DMS53 treated with DMSO at 0.1 percent for 48 hours (cell line): ENCODE measurements around the gene RIT2.
"Not testable (repeated sequence)": the region's sequence is repeated elsewhere in the genome, so short reads cannot be mapped to it uniquely, and the experiment has no call there.

Experiments used
- DNase-seq: peaks from one replicate; lab custom pipeline; 2025; ENCODE audit not compliant: unreplicated experiment; lab: John Stamatoyannopoulos, UW

RIT2 gene

DNA sequence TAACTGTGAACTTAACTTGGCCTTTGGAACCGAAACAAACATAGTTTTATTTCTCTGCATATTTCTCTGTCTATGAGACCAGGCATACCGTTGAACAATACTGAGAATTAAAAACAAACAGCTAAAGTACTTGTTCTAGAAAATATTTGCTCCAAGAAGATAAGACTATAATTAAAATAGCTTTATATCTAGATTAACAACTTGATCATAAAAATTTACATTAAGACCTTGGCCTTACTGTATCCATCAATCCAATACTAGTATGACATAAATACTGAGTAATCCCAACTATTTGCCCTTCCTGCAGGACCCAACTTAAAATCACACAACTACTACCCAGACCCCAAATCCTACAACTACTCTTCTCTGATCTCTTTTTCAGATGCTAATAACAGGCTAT is 260.9 kb downstream of the RIT2 start:
- no peak for DNase-seq

DNA sequence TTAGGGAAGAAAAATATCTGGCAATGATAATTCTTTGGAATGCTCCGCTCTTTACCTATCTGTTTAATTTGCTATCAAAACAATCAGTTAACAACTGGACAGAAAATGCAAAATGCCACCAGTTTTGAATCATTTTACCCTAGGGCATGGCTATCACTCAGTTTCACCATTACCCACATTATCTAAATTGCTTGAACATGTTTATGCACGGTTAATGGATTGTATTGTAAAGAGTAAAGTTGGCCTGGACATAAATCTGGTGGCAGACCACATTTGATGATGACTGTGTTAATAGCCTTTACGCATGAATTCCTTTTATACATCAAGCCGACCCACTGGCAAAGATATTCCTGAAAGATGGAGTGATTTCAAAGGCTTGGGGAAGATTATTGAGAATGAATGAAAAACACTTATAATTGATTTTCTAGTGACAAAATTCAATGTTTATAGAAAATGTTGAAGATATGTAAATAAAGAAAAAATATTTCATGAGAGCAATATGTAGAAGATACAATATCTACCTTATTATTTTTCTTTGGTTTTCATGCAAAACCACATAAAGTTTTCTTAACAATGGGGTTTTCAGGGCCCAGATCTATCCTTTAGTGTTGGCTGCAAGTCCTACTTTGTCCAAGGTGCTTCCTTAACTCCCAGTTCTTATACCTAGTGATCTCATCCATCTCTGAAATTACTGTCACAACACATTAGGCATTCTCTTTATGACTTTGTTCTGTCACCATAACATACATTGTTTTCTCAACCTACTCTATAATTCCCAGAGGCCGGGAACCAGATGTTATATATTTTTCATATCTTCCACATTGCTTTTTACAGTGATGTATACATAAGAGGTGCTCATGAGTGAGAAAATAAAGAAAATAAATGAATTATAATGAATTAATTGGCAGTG is 265.1 kb downstream of the RIT2 start:
- DNase-seq = no peak

DNA sequence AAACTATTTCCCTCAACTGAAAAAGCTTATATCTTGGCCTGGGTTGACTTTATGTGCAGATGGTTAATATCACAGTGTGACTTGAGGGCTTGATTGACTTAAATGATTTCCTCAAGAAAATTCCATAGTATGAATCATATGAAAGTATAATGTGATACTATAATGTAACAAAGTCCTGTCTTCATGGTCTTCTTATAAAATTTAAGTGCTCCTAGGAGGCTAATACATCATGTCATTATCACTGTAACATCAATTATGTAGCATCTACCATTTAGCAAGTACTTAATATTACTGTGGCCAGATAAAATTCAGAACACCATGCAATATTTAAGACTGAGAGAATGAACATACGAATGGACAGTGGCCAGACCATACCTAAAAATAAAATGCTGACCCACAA is 276.1 kb downstream of the RIT2 start:
- no peak for DNase-seq

DNA sequence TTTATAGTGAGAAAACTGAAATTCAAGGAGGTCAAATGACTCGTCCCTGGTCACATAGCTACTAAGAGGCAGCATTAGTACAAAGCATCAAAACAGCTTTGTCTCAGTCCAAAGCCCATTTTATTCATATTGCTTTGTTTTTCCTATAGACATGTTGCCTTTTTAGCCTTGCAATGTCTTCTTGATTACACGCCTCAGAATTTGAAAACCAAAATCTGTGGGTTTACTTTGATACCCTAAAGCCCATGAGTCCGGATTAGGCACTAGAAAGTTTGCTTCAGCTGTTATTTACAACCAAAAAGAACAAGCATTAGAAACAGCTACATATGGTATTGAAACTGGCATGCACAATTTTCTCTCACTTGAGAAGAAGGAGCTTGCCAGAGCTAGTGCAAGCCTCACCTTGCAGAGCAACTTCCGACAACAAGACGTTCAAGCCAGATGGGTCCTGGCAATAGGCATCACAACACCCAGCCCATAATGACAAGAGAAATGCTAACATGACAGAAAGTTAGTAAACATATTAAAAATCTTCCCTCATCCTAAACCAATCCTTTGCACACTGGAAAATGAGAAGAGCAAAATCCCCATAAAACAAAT is 276.8 kb downstream of the RIT2 start:
- no peak for DNase-seq

DNA sequence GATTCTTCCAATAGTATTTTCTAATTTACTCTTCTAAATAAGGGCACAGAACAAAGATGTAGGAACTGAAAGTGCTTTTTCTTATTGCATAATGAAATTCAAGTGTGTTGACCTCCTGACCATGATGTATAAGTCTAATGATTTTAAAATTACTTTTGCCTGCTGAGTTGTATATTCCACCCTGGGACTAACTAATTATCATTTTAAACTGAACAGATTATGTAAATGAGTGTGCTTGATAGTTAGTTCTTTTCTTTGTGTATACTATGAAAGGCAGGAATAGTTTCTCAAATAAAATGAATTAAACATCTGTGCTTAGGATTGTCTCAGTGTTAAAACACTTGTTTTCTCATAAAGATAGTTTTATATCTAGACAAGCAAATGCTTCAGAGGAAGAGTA is 284.5 kb downstream of the RIT2 start:
- DNase-seq = no peak

DNA sequence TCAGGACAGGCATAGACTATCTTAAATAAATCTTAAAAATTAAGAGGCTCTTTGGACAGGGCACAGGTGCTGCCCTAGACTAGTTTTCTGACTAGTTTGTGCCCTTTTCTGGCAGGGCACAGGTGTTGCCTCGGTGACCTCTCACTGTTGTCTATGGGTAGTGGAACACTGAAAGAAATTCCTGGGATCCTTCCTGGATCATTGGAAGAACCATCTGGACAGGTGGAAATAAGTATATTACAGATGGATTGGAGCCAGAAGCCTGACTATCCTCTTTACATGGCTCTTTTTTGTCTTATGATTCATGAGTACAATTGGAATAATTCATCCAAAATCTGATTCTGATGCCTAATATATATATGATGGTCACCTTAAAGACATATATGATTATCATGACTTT is 286.6 kb downstream of the RIT2 start:
- no peak for DNase-seq

DNA sequence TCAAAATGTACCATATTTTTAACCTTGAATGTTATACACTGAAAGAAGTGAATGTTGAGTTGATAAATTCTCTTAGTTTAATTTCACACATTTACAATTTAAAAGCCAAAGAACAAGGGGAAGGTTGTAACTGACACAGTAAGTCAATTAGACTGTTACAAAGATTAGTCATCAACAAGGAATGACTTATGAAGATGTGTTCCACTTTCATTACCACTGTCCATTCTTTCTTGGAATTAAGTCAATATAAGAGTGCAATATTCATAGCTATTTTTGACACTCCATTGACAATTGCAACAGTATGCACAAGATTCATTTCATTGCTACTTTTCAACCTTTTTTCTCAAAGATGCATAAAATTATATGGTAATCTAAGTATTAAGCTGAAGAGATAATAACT is 291.3 kb downstream of the RIT2 start:
- DNase-seq = no peak

DNA sequence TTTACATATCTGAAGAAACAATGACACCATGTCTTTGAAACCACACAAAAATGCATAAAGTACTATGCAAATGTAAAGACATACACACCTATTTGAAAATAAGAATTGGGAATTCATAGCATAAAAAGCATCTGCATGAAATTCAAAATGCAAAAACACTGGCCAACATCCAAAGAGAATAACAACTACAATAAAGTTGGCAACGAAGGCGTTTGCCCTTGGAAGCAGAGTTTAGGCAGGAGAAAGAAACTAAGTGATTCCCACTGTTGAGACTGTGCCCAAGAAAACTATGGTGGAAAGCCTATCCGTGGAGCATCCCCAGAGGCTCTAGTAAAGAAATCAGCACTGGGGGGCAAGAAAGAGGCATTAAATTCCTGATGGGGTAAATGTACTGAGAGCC is 292.8 kb downstream of the RIT2 start:
- no peak for DNase-seq

DNA sequence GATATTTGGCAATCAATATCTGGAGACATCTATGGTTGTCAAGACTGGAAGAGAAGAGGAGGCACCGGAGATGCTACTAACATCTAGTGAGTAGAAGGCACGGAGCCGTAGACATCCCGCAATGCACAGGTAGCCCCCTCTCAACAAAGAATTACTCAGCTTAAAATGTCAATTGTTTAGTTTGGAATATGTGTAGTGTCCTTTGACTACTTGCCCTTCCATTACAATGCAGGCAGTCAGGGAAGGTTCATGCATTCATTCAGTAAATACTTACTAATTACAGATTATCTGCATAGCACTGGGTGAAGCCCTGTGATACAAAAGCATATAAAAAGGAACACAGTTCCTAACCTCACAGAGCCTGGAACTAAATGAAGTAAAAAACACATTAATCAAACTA is 294.0 kb downstream of the RIT2 start:
- DNase-seq = no peak

DNA sequence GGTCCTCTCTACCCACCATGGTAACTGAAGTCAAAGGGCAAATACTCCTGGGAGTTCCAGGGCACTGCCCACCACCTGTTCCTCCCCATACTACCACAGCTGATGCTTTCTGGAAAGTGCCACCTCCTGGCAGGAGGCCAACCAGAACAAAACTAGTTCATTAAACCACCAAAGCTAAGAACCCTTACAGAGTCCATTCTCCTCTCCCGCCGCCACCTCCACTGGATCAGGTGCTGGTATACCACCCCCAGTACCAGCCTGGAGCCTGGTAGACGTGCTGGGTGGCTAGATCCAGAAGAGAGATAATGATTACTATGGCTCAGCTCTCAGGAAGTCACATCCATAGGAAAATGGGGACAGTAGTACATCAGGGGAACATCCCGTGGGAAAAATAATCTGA is 300.9 kb downstream of the RIT2 start:
- no peak for DNase-seq

DNA sequence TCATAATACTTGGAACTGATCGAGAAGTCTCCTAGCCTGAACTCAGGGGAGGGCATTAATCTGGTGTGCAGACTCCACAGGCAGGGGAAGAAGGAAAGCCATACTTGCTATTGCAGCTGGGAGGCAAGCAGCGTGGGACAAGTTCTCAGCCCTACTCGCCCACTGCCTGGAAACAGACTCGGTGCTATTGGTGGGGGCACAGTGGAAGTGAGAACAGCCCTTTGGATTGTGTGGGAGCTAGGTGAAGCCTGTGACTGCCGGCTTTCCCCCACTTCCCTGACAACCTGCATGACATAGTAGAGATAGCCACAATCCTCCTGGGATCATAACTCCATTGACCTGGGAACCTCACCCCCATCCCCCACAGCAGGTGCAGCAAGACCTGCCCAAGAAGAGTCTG is 301.3 kb downstream of the RIT2 start:
- DNase-seq = no peak

DNA sequence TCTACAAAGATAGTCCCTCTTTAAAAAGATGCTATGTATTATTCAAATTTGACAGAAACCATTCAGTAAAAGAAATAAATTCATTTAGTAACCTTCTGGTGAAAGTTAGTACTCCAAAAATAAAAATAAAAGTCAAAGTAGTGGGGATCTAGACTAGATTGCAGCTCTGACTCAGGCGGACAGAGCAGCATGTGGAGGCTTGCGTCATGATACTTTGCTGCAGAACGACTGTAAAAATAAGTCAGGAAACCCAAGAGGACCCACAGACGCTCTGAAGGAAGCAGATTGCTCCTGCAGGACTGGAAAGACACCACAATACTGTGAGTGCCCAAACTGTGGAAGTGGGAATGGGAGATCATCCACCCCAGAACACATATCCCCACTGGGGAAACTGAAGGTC is 301.9 kb downstream of the RIT2 start:
- no peak for DNase-seq

DNA sequence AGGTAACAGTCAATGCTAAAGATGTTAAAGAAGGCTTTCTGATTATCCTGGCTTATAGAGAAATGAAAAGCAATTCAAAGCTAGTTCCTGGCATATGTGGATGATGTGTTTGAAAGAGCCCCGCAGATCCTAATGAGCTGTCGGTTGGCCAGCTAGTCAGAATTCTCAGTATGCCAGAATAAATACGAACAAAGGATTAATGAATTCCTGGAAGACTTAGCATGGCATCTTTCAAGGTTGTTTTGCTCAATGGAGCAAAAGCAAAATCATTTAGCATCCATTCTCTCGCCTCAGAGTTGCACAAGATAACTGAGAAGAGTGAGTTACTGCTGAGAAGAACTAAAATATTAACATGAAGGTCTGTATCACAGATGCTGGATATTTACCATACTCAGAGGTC is 307.6 kb downstream of the RIT2 start:
- DNase-seq = no peak

DNA sequence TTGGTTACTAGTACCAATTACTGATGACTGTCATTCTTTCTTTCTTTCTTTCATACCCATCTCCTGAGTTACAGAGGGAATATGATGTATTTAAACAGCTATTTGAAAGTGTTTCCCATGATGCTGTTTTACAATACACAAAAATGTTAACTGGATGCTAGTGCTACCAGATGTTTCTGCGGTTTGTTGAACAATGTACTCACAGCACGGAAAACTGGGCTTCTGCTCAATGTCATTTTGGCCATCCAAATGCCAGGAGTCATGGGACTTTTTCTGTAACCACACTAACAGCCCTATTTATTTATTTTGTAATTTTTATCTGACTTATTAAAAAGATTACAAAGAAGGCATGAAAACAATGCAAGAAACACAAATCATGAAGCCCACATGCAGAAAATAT is 313.8 kb downstream of the RIT2 start:
- DNase-seq = no peak

DNA sequence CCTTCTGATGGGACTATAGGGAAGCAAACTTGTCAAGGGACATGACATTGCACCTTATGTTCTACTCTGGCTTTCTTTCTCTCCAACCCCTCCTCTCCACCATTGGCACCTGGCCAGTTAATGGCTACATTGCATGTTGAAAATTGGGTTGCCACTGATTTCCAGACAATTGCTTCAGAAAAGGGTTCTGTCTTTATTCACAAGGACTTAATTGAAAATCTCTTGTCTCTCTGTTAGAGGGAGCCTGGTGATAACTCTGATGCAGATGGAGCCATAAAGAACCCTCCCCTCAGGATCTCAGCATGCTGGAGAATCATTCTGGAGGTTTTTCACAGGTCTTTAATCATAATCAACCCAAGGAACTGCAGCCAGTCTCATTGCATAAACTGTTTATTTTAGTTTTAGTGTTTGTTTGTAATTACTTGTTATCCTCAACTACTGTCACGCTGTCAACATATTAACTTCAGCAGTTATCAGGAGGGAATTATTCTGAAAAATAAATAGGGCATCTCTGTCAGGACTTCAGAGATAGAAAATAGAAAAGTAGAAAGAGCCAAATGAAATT is 316.8 kb downstream of the RIT2 start:
- no peak for DNase-seq

DNA sequence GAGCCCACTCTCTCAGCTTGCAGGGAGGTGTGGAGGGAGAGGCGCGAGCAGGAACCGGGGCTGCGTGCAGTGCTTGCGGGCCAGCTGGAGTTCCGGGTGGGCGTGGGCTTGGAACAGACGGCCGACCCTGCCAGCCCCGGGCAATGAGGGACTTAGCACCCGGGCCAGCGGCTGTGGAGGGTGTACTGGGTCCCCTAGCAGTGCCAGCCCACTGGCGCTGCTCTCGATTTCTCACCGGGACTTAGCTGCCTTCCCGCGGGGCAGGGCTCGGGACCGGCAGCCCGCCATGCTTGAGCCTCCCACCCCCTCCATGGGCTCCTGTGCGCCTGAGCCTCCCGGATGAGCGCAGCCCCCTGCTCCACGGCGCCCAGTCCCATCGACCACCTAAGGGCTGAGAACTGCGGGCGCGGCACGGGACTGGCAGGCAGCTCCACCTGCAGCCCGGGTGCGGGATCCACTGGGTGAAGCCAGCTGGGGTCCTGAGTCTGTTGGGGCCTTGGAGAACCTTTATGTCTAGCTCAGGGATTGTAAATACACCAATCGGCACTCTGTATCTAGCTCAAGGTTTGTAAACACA is 320.2 kb downstream of the RIT2 start:
- not testable (repeated sequence) for DNase-seq

DNA sequence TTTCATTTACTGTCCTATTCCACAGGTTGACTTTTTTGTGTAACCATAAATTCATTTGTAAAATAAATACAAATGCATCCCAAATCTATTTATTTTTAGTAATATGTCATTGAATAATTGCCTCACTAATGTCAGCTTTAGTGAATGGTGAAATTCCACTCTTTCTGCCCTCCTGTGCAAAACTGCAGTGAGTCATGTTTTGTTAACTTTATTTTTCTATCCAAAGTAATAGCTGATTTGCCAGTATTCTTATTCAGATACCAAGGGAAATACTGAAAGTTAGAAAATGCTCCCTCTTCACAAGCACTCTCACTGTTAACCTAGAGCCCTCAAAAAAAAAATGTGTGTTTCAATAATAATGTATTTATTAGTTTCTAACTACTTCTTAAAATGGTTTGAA is 322.8 kb downstream of the RIT2 start:
- no peak for DNase-seq

DNA sequence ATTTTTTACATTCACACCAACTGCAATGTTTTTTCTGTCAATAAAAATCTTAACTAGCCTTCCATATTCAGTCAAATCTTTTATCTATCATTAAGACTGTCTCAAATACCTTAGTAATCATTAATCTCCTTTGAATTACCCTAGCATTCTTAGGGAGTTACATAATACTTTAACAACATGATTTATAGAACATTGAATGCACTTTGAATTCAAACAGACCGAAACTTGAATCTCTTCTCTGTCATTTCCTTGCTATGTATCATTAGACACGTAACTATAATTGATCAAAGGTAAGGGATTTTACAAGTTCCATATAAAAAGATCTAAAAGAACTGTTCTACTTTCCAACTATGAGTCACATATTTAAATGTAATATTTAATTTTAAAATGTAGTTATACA is 330.9 kb downstream of the RIT2 start:
- no peak for DNase-seq

DNA sequence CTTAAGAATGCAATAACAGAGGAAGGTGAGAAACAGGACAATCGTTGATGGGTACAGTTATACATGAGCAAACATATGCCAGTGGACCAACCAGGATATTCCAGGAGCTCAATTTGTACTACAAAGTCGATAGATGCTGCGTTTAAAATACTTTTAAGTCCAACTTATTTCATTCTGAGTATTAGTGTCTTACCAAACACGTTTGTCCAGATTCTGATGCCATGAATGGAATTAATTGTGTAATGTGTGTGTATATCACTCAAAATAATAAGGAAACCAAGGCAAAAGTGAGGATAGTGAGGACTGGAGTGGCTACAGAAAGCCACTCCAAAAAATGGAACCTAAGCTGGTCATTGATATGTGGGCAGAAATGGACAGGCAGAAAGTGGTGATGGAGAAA is 332.6 kb downstream of the RIT2 start:
- no peak for DNase-seq

DNA sequence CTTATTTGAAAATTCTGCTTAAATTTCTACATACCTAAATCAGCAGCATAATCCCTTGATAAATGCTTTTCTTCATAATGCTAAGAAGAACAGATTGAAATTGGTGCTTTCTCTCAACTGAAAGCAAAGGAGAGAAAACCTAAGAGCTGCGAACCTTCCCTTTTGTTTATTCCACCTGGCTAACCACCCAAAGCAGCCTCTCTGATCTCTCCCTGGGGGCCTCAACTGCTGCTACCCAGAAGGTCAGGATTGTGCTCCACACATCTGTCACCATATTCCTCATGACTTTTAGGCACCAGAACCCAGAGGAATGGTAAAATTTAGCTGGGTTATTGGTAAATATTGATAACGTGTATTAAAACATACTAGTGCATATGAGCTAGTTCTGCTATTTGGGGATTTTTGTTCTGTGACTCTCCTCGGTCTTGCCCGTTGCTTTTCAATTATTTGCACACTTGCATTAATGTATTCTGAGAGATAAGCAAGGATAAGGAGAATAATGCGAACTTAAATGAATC is 334.1 kb downstream of the RIT2 start:
- DNase-seq = no peak

DNA sequence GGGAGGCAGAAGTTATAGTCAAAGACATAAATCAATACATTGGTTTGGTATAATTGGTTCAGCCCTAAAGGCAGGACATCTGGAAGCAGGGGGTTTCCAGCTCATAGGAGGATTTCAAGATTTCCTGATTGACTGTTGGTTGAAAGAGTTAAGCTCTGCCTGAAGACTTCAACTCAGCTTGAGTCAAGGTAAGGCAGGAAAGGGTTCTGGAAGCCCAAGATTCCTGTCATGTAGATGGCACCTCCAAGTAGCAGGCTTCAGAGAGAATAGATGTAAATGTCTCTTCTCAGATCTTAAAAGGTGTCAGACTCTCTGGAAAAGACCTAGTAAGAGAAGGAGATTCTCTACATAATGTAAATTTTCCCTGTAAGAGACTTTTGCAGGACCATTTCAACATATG is 335.3 kb downstream of the RIT2 start:
- DNase-seq = no peak
